ENCODE data around the gene ELOVL5.

DNA sequence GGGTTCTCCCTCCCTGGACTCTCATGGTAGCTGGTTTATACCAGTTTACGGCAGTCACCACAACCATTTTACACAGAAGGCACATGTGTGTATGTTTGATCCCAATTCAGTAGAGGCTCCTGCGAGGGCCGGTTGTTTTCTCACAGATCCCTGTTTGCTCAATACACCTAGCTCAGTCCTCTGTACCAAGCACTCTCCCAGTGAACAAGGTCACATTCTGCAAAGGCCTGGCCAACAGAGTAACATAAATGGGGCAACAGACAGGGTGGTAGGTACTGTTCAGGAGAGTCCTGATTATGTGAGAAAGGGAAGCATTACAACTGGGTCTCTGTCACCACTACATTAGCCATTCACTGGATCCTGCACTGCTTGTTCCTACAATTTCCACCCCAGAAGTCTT is 84.4 kb downstream of the ELOVL5 start:
- TF ChIP-seq YY1 (IDR thresholded peaks at IDR 0.05; ENCODE audit: low read depth), result no peak
- no peak for TF ChIP-seq ZBTB7A (IDR thresholded peaks at IDR 0.05; ENCODE audit: low read depth)
- TF ChIP-seq EGR1 (IDR thresholded peaks at IDR 0.05), result no peak
- TF ChIP-seq, protein P1, sequence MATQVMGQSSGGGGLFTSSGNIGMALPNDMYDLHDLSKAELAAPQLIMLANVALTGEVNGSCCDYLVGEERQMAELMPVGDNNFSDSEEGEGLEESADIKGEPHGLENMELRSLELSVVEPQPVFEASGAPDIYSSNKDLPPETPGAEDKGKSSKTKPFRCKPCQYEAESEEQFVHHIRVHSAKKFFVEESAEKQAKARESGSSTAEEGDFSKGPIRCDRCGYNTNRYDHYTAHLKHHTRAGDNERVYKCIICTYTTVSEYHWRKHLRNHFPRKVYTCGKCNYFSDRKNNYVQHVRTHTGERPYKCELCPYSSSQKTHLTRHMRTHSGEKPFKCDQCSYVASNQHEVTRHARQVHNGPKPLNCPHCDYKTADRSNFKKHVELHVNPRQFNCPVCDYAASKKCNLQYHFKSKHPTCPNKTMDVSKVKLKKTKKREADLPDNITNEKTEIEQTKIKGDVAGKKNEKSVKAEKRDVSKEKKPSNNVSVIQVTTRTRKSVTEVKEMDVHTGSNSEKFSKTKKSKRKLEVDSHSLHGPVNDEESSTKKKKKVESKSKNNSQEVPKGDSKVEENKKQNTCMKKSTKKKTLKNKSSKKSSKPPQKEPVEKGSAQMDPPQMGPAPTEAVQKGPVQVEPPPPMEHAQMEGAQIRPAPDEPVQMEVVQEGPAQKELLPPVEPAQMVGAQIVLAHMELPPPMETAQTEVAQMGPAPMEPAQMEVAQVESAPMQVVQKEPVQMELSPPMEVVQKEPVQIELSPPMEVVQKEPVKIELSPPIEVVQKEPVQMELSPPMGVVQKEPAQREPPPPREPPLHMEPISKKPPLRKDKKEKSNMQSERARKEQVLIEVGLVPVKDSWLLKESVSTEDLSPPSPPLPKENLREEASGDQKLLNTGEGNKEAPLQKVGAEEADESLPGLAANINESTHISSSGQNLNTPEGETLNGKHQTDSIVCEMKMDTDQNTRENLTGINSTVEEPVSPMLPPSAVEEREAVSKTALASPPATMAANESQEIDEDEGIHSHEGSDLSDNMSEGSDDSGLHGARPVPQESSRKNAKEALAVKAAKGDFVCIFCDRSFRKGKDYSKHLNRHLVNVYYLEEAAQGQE (IDR thresholded peaks at IDR 0.05; ENCODE audit: low read depth), result no peak
- TF ChIP-seq, protein P2, sequence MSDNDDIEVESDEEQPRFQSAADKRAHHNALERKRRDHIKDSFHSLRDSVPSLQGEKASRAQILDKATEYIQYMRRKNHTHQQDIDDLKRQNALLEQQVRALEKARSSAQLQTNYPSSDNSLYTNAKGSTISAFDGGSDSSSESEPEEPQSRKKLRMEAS (IDR thresholded peaks at IDR 0.05), result no peak
- TF ChIP-seq RAD21 (IDR thresholded peaks at IDR 0.05; ENCODE audit: low read depth), result no peak

All from Ishikawa (cell line).